HepG2 (cell line): ENCODE results near the gene EXOC5.

Source experiments
- E2F1 ChIP-seq: sonication (generic); formaldehyde crosslinking; IDR thresholded peaks from 2 replicates; pipeline ENCODE4 v1.5.0; 2020; ENCODE audit warnings: missing genetic modification reagents
- HMGXB4 ChIP-seq, 2 experiments: sonication (generic) in 1 of 2; formaldehyde crosslinking in 1 of 2; IDR thresholded peaks; 2 replicates each; pipeline versions ENCODE4 v1.4.0 to v1.6.1; 2018 to 2020; ENCODE audit warnings: missing genetic modification reagents in 2 of 2, borderline replicate concordance in 1 of 2, low read depth in 1 of 2, mild to moderate bottlenecking in 1 of 2, missing biosample characterization in 1 of 2
- MYC ChIP-seq: sonication (generic); formaldehyde crosslinking; IDR thresholded peaks from 2 replicates; pipeline ENCODE4 v1.9.0; 2021; ENCODE audit warnings: missing genetic modification reagents, borderline replicate concordance
- RAD21 ChIP-seq: fragments of 450-650 bp; formaldehyde crosslinking; IDR thresholded peaks from 2 replicates; pipeline ENCODE4 v1.5.0; 2020; ENCODE audit warnings: mild to moderate bottlenecking
- ZNF263 ChIP-seq: sonication (generic); formaldehyde crosslinking; IDR thresholded peaks from 2 replicates; pipeline ENCODE4 v1.4.0; 2020; ENCODE audit warnings: missing genetic modification reagents

- TF ChIP-seq ZNF263: no peak
- no peak for TF ChIP-seq E2F1 (CRISPR knock-in tag)
- TF ChIP-seq RAD21 (CRISPR knock-in tag): no peak
- no peak for TF ChIP-seq MYC (CRISPR knock-in tag)
- no peak for TF ChIP-seq HMGXB4 (CRISPR knock-in tag; IDR thresholded peaks at IDR 0.05; ENCODE audit: borderline replicate concordance in 1 of 2, low read depth in 1 of 2)
Measured at GRCh38 chr14:57262117-57262516, 6.6 kb downstream of the EXOC5 start.
